ENCODE data around the gene MYO16.
"Not testable (repeated sequence)": the region's sequence is repeated elsewhere in the genome, so short reads cannot be mapped to it uniquely, and the experiment has no call there.

The MYO16 gene

GRCh38 chr13:108987944-108988343 lies 358.5 kb downstream of the MYO16 start:
- no peak for DNase-seq

GRCh38 chr13:108991416-108991815 lies 362.0 kb downstream of the MYO16 start:
- DNase-seq: not testable (repeated sequence)

GRCh38 chr13:108993346-108993745 lies 363.9 kb downstream of the MYO16 start:
- DNase-seq: no peak

- DNase-seq: no peak
Observed at GRCh38 chr13:108996430-108996829, 367.0 kb downstream of the MYO16 start.

GRCh38 chr13:109000207-109000606 lies 370.8 kb downstream of the MYO16 start:
- DNase-seq: no peak

- DNase-seq: no peak
Observed at GRCh38 chr13:109002934-109003333, 373.5 kb downstream of the MYO16 start.

GRCh38 chr13:109007946-109008345 lies 378.5 kb downstream of the MYO16 start:
- no peak for DNase-seq

GRCh38 chr13:109009756-109010155 lies 380.3 kb downstream of the MYO16 start:
- no peak for DNase-seq

- no peak for DNase-seq
Observed at GRCh38 chr13:109010912-109011311, 381.5 kb downstream of the MYO16 start.

GRCh38 chr13:109012115-109012514 lies 382.7 kb downstream of the MYO16 start:
- no peak for DNase-seq

GRCh38 chr13:109021558-109021957 lies 392.1 kb downstream of the MYO16 start:
- DNase-seq: no peak

- no peak for DNase-seq
Observed at GRCh38 chr13:109024611-109025010, 395.2 kb downstream of the MYO16 start.

GRCh38 chr13:109026266-109026665 lies 396.9 kb downstream of the MYO16 start:
- DNase-seq: no peak

- DNase-seq: no peak
Observed at GRCh38 chr13:109028624-109029023, 399.2 kb downstream of the MYO16 start.

- no peak for DNase-seq
Observed at GRCh38 chr13:109033090-109033489, 403.7 kb downstream of the MYO16 start.

GRCh38 chr13:109036078-109036780 lies 406.8 kb downstream of the MYO16 start:
- no peak for DNase-seq

GRCh38 chr13:109043636-109044035 lies 414.2 kb downstream of the MYO16 start:
- DNase-seq: no peak

GRCh38 chr13:109055850-109056249 lies 426.4 kb downstream of the MYO16 start:
- no peak for DNase-seq

GRCh38 chr13:109058087-109058486 lies 428.7 kb downstream of the MYO16 start:
- DNase-seq: no peak

GRCh38 chr13:109072505-109072904 lies 443.1 kb downstream of the MYO16 start:
- DNase-seq: no peak

GRCh38 chr13:109074436-109074835 lies 445.0 kb downstream of the MYO16 start:
- DNase-seq: no peak

- DNase-seq: no peak
Observed at GRCh38 chr13:109074853-109075252, 445.4 kb downstream of the MYO16 start.

- no peak for DNase-seq
Observed at GRCh38 chr13:109087916-109088623, 458.7 kb downstream of the MYO16 start.

- no peak for DNase-seq
Observed at GRCh38 chr13:109088624-109088917, 459.2 kb downstream of the MYO16 start.

- DNase-seq: no peak
Observed at GRCh38 chr13:109090796-109091195, 461.4 kb downstream of the MYO16 start.
